Effector memory CD8-positive, alpha-beta T cell (primary cell): ENCODE measurements around the gene SLF1.
A peak's percentile ranks its signal among the peaks of the same experiment; 100 is the strongest.
"Not testable (repeated sequence)": the region's sequence is repeated elsewhere in the genome, so short reads cannot be mapped to it uniquely, and the experiment has no call there.

Experiments used
- ATAC-seq: fragments of 150-1000 bp; cut with Tn5 transposase; replicated peaks from 2 replicates; pipeline ENCODE4 v1.10.0; 2021; ENCODE audit warnings: mild to moderate bottlenecking, moderate library complexity
- DNase-seq, 3 experiments: peaks; one replicate each; pipeline ENCODE4 v3.0.0; 2021
- H3K27ac Mint-ChIP-seq, 2 donors: one replicate each; pipeline ENCODE4 v1.8.0; 2022; ENCODE audit warnings: mild to moderate bottlenecking in 2 of 2, mixed read lengths in 2 of 2, moderate library complexity in 2 of 2
- H3K27me3 Mint-ChIP-seq, 2 donors: one replicate each; pipeline ENCODE4 v1.8.0; 2022; ENCODE audit warnings: mixed read lengths in 2 of 2
- H3K36me3 Mint-ChIP-seq: one replicate; pipeline ENCODE4 v1.8.0; 2022; ENCODE audit warnings: mild to moderate bottlenecking, moderate library complexity, mixed read lengths; ENCODE audit not compliant: insufficient read depth
- H3K4me1 Mint-ChIP-seq, 2 donors: one replicate each; pipeline ENCODE4 v1.8.0; 2022; ENCODE audit warnings: low read depth in 2 of 2, mixed read lengths in 2 of 2
- H3K4me3 Mint-ChIP-seq, 2 donors: one replicate each; pipeline ENCODE4 v1.8.0; 2022; ENCODE audit warnings: mild to moderate bottlenecking in 2 of 2, mixed read lengths in 2 of 2, moderate library complexity in 2 of 2
- H3K9me3 Mint-ChIP-seq, 2 donors: one replicate each; pipeline ENCODE4 v1.8.0; 2022; ENCODE audit warnings: mixed read lengths in 2 of 2
- total RNA-seq, 9 experiments: gene quantifications; one replicate each; lab custom pipeline; 2026; lab: John Stamatoyannopoulos, UW

Gene SLF1
- 22.8 to 64.5 (median 35.0) reads per million in 9 experiments for total RNA-seq

DNA sequence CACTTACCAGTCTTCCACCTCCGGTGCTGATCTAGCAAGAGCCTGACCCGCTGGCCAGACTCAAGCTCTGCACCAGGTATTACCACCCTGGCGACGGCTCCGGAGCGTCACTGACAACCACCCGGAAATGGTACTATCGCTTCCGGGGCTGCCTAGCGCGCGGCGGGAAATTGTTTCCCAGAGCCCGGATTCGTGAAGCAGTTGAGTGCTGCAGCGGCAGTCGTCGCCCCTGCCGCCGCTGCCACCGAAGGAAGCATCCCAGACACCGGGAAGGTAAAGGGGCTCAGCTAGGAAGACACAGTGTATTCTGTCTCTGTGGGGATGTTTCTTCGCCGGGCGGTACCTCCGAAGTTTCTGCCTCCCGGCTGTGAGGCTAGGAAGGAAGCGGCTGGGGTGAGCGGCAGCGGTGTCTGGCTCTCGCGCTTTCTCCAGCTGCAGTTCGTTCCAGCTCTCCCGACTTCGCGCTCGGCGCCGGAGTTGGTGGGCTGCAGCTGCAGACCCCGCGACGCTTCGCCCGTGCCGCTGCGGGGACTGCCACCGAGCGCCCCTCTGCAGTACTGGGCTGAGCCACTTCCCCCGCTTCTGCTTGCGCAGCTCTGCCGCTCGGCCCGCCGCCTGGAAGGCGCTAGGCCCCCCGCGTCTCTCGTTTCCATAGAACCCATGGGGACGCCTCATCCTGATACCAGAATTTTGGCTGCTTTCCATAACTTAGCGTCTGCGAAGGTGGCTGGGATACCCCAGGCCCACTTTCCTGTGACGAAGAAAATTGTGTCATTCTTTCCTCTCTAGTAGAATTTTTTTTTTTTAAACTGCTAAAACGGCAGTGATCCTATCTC, at the start of gene SLF1, which contains the start of gene KIAA0825:
SLF1 (plus strand) TSS at position 177 of the 836 bp plus-strand sequence. CDS start 10,142 bp downstream, outside the sequence.
KIAA0825 (minus strand) TSS at position 112 of the 836 bp plus-strand sequence. CDS start 81,478 bp downstream, outside the sequence.
- ATAC-seq (peak; percentile 92), DNase-seq (peak; percentile 79 to 85 (median 80))
- no peaks in the 10 kb centered on the region for H3K27me3 Mint-ChIP-seq
- peak within 1 kb of the TSS; percentile 94 to 97 for H3K27ac Mint-ChIP-seq
- peak within 1 kb of the TSS; percentile 97 for H3K4me3 Mint-ChIP-seq
- peaks cover 12% of the 10 kb centered on the region for H3K36me3 Mint-ChIP-seq
- H3K4me1 Mint-ChIP-seq: peaks cover 28 to 46% of the 10 kb centered on the region in 2 donors
- no peaks in the 10 kb centered on the region for H3K9me3 Mint-ChIP-seq

DNA sequence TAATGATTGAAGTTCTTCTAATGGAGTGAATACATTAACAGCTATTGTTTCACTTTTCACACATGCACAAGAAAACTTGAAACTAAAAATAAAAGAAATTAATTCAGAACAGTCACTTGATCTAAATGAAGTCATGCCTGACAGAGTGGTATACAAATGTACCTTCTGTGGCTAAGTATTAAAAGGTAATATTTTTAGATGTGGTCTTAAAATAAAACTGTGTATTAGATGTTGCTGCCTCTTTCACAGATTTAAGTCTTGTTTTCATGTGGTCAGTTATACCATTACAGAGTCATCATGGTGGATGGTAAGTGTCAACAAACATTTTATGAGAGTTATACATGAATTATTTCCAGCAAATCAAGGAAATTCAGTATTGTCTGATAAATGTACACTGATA, 47.1 kb upstream of the SLF1 start:
- DNase-seq (no peak), ATAC-seq (no peak)
- H3K27ac Mint-ChIP-seq: no peak overlapping the region
- H3K9me3 Mint-ChIP-seq: no peaks in the 10 kb centered on the region
- H3K36me3 Mint-ChIP-seq: peaks cover 3% of the 10 kb centered on the region
- H3K27me3 Mint-ChIP-seq: no peaks in the 10 kb centered on the region
- no peak overlapping the region for H3K4me3 Mint-ChIP-seq
- H3K4me1 Mint-ChIP-seq: peaks cover 24 to 25% of the 10 kb centered on the region in 2 donors

DNA sequence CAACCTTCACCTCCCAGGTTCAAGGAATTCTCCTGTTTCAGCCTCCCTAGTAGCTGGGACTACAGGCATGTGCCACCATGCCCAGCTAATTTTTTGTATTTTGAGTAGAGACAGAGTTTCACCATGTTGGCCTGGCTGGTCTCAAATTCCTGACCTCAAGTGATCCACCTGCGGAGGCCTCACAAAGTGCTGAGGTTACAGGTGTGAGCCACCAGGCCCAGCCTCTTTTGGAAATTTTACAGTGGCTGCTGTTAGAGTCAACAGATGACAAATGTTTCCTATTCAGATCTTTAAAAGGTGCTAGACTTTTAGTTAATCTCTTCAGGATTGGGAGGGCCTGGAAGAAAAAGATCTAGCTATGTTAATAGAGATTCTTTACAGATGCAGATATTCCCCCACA, 45.1 kb upstream of the SLF1 start:
- peak; percentile 9 to 11 (median 11) for DNase-seq
- ATAC-seq: peak; percentile 26
- H3K9me3 Mint-ChIP-seq, H3K27me3 Mint-ChIP-seq, H3K36me3 Mint-ChIP-seq: not testable (repeated sequence)
- H3K4me3 Mint-ChIP-seq: peak overlapping the region in 1 of 2 donors; percentile 49
- H3K27ac Mint-ChIP-seq: peak overlapping the region; percentile 49 to 90
- H3K4me1 Mint-ChIP-seq: peaks cover 34 to 37% of the 10 kb centered on the region in 2 donors

- peak; percentile 49 for ATAC-seq
- Mint-ChIP-seq H3K27me3 (no peaks in the 10 kb centered on the region), H3K36me3 (peaks cover 10% of the 10 kb centered on the region), H3K4me1 (peaks cover 40 to 44% of the 10 kb centered on the region in 2 donors), H3K4me3 (peak overlapping the region; percentile 9 to 62), H3K9me3 (no peaks in the 10 kb centered on the region), H3K27ac (peak overlapping the region; percentile 41 to 46)
- DNase-seq: no peak
Observed at GRCh38 chr5:94575196-94575595, 43.3 kb upstream of the SLF1 start.

- H3K36me3 Mint-ChIP-seq: peaks cover 10% of the 10 kb centered on the region
- peak overlapping the region; percentile 76 to 80 for H3K27ac Mint-ChIP-seq
- peak overlapping the region; percentile 49 to 69 for H3K4me3 Mint-ChIP-seq
- ATAC-seq: peak; percentile 83
- DNase-seq: peak in 2 of 3 experiments; percentile 8 to 13
- no peaks in the 10 kb centered on the region for H3K27me3 Mint-ChIP-seq
- no peaks in the 10 kb centered on the region for H3K9me3 Mint-ChIP-seq
- H3K4me1 Mint-ChIP-seq: peaks cover 42 to 60% of the 10 kb centered on the region in 2 donors
Observed at GRCh38 chr5:94577466-94578245, 40.8 kb upstream of the SLF1 start.

- no peak overlapping the region for H3K4me3 Mint-ChIP-seq
- H3K9me3 Mint-ChIP-seq: peaks cover 0 to 5% of the 10 kb centered on the region in 2 donors
Observed at GRCh38 chr5:94595281-94595840, 23.1 kb upstream of the SLF1 start.

GRCh38 chr5:94613583-94613982, 4.9 kb upstream of the SLF1 start:
- no peak for DNase-seq
- Mint-ChIP-seq H3K4me1 (peaks cover 10 to 28% of the 10 kb centered on the region in 2 donors), H3K36me3 (peaks cover 2% of the 10 kb centered on the region)

More at GRCh38 chr5:94595281-94595840, 23.1 kb upstream of the SLF1 start:
- no peaks in the 10 kb centered on the region for H3K36me3 Mint-ChIP-seq
- H3K4me1 Mint-ChIP-seq: peaks cover 0 to 3% of the 10 kb centered on the region in 2 donors
- ATAC-seq (no peak), DNase-seq (no peak)
- no peak overlapping the region for H3K27ac Mint-ChIP-seq
- no peaks in the 10 kb centered on the region for H3K27me3 Mint-ChIP-seq

DNA sequence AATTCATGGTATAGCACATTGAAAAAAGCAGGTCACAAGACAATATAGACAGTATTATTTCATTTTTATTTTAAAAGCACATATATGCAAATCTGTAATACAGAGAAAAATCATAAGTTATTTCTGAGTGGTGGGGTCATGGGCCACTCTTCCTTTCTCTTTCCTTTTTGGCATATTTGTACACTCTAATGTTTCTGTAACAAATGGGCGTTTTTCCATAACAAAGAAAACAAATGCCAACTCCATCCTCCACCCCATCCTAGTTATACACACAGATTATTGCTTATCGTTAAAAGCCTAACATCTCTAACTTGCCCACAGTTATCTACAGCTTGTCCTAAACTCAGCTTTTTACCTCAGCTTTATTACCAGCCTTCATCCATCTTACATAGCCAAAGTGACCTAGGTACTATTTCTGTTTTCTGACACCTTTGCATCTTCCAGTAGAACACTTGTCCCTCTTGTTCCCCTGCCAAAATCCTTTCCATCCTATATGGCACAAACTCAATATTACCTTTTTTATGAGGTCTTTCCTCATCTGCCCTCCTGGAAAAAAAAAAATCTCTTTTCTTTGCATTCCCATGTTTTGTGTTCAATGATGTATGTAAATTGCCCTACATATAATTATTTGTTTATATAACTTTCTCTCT, 4.2 kb upstream of the SLF1 start:
- peaks cover 8% of the 10 kb centered on the region for H3K36me3 Mint-ChIP-seq
- H3K9me3 Mint-ChIP-seq: no peaks in the 10 kb centered on the region
- H3K27me3 Mint-ChIP-seq: no peaks in the 10 kb centered on the region
- ATAC-seq: no peak
- no peak for DNase-seq
- peaks cover 13 to 32% of the 10 kb centered on the region in 2 donors for H3K4me1 Mint-ChIP-seq
- H3K27ac Mint-ChIP-seq: no peak overlapping the region
- no peak overlapping the region for H3K4me3 Mint-ChIP-seq

More at GRCh38 chr5:94613583-94613982, 4.9 kb upstream of the SLF1 start:
- no peak for ATAC-seq
- no peaks in the 10 kb centered on the region for H3K27me3 Mint-ChIP-seq
- H3K27ac Mint-ChIP-seq: no peak overlapping the region
- H3K9me3 Mint-ChIP-seq: no peaks in the 10 kb centered on the region
- no peak overlapping the region for H3K4me3 Mint-ChIP-seq

GRCh38 chr5:94615862-94616261, 2.6 kb upstream of the SLF1 start:
- no peak overlapping the region for H3K27ac Mint-ChIP-seq
- ATAC-seq (no peak), DNase-seq (no peak)
- H3K9me3 Mint-ChIP-seq: no peaks in the 10 kb centered on the region
- H3K36me3 Mint-ChIP-seq: peaks cover 12% of the 10 kb centered on the region
- H3K4me3 Mint-ChIP-seq: no peak overlapping the region
- peaks cover 19 to 32% of the 10 kb centered on the region in 2 donors for H3K4me1 Mint-ChIP-seq
- no peaks in the 10 kb centered on the region for H3K27me3 Mint-ChIP-seq

DNA sequence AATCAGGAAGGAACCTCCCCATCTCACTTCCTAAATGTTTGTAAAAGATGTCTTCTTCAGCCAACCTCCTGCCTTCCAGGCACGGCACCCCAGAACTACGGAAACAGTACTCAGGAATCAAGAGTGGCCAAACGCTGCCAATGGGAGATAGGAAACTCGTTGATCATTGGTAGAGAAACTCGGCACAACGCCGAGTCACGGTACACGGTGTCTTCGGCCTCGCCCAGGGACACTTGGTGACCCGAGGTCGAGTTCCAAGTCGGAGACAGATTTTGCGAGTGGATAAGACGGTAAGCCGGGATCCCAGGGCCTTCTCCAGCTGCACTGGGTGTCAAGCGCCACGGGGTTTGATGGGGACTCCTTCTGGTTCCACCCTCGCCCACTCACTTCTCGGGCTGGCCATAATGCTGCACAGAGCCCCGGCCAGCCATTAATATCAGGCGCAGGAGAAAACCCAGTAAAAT, 408 bp upstream of the SLF1 start:
- no peaks in the 10 kb centered on the region for H3K27me3 Mint-ChIP-seq
- peak overlapping the region; percentile 94 to 97 for H3K27ac Mint-ChIP-seq
- H3K4me3 Mint-ChIP-seq: peak overlapping the region; percentile 97
- H3K9me3 Mint-ChIP-seq: no peaks in the 10 kb centered on the region
- H3K36me3 Mint-ChIP-seq: peaks cover 12% of the 10 kb centered on the region
- DNase-seq (no peak), ATAC-seq (peak; percentile 12)
- H3K4me1 Mint-ChIP-seq: peaks cover 28 to 42% of the 10 kb centered on the region in 2 donors

DNA sequence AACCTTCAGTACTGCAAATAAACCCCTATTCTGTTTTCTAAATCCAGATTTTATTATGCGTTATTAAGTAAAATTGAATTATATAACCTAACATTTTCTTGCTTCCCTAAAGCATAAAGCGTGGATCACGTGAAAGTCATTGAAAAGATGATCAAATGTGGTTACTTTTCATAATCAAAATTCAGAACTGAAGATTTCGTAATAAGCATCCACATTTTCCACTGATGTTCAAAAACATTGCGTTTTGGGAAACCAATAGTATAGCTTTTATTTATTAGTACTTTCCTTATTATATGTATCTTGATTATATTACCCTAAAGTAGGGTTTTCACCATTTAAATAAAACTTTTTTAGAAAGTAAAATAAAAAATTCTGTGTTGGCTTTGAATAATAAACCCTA, 1.8 kb downstream of the SLF1 start:
- no peaks in the 10 kb centered on the region for H3K9me3 Mint-ChIP-seq
- ATAC-seq (no peak), DNase-seq (no peak)
- H3K36me3 Mint-ChIP-seq: peaks cover 12% of the 10 kb centered on the region
- H3K27me3 Mint-ChIP-seq: no peaks in the 10 kb centered on the region
- H3K27ac Mint-ChIP-seq: no peak overlapping the region
- H3K4me3 Mint-ChIP-seq: peak overlapping the region; percentile 97
- H3K4me1 Mint-ChIP-seq: peaks cover 28 to 43% of the 10 kb centered on the region in 2 donors

- ATAC-seq (no peak), DNase-seq (no peak)
- Mint-ChIP-seq H3K36me3 (peaks cover 12% of the 10 kb centered on the region), H3K27me3 (no peaks in the 10 kb centered on the region), H3K4me3 (peak overlapping the region; percentile 3 to 53), H3K9me3 (no peaks in the 10 kb centered on the region), H3K27ac (peak overlapping the region in 1 of 2 donors; percentile 29), H3K4me1 (peaks cover 32 to 46% of the 10 kb centered on the region in 2 donors)
Observed at GRCh38 chr5:94621763-94622162, 3.3 kb downstream of the SLF1 start.
